Spleen (tissue), 7 donors: Measurements from ENCODE around the gene ASAP2.

Experiments
- POLR2A ChIP-seq, 3 donors: fragments of 450-650 bp; IDR thresholded peaks; one replicate each; pipeline ENCODE4 v1.5.1; 2017; ENCODE audit warnings: antibody characterized with exemption in 3 of 3, mild to moderate bottlenecking in 1 of 3
- TF ChIP-seq, protein P1 (sequence below), 11 experiments: fragments of 200-600 bp in 7 of 11; fragments of 450-650 bp in 4 of 11; sonication (generic) in 4 of 11; IDR thresholded peaks in 8 of 11; conservative IDR thresholded peaks in 3 of 11; 1 replicate in 7 of 11; 2 replicates in 4 of 11; pipeline versions ENCODE4 v1.4.0 to v1.8.0; 2016 to 2021; ENCODE audit warnings: antibody characterized with exemption in 11 of 11, inconsistent platforms in 4 of 11, mild to moderate bottlenecking in 1 of 11
- donor health status: DM: no; HTN: no; CAD: no; lungs with moderate emphysema.
- donor health status: DM: no; HTN: no; CAD: no.
- donor health status: DM: no; HTN: no; CAD: no.

DNA sequence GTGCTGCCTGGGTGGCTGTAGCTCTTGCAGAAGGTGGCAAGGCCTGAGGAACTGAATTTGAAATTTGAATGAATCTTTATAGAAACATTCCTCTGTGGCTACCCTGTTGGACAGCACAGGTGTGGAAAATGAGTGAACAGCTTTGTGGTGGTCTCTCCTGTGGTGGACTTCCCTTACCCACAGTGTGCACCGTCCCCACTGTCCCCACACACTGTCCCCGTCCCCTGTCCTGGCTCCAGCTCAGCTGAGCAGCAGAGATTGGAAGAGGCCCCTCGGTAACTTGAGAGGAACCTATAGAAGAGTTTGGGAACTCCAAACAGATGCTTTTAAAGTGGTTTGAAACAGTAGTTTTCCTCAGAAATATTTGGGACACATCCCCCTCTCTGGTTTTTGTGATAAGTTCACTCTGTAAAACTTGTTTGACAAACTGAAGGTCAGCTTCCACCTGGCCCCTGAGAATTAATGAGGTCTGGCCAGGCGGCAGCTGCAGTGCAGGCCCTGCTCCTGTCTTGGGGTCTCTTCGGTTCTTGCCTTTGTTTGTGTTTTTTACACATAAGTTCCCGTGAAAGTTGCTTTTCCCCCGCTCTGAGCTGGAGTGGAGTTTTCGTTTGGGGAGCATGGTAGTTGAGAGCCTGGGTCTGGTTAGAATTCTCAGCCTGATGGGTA, 63.2 kb downstream of the ASAP2 start:
- TF ChIP-seq, protein P1, sequence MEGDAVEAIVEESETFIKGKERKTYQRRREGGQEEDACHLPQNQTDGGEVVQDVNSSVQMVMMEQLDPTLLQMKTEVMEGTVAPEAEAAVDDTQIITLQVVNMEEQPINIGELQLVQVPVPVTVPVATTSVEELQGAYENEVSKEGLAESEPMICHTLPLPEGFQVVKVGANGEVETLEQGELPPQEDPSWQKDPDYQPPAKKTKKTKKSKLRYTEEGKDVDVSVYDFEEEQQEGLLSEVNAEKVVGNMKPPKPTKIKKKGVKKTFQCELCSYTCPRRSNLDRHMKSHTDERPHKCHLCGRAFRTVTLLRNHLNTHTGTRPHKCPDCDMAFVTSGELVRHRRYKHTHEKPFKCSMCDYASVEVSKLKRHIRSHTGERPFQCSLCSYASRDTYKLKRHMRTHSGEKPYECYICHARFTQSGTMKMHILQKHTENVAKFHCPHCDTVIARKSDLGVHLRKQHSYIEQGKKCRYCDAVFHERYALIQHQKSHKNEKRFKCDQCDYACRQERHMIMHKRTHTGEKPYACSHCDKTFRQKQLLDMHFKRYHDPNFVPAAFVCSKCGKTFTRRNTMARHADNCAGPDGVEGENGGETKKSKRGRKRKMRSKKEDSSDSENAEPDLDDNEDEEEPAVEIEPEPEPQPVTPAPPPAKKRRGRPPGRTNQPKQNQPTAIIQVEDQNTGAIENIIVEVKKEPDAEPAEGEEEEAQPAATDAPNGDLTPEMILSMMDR (IDR thresholded peaks at IDR 0.05 in 8 of 11, conservative IDR thresholded peaks at IDR 0.05 in 3 of 11): no peak
- TF ChIP-seq POLR2A (IDR thresholded peaks at IDR 0.05): no peak
